C4-2B (cell line): ENCODE data around the gene SPCS3.
A peak's percentile ranks its signal among the peaks of the same experiment; 100 is the strongest.

Experiments used
- ZFX ChIP-seq: fragments of 450-650 bp; IDR thresholded peaks from 2 replicates; pipeline ENCODE4 v1.6.1; 2017
- TF ChIP-seq, protein P1 (sequence below): fragments of 450-650 bp; conservative IDR thresholded peaks from 2 replicates; pipeline ENCODE4 v1.5.1; 2017; ENCODE audit warnings: mild to moderate bottlenecking

DNA sequence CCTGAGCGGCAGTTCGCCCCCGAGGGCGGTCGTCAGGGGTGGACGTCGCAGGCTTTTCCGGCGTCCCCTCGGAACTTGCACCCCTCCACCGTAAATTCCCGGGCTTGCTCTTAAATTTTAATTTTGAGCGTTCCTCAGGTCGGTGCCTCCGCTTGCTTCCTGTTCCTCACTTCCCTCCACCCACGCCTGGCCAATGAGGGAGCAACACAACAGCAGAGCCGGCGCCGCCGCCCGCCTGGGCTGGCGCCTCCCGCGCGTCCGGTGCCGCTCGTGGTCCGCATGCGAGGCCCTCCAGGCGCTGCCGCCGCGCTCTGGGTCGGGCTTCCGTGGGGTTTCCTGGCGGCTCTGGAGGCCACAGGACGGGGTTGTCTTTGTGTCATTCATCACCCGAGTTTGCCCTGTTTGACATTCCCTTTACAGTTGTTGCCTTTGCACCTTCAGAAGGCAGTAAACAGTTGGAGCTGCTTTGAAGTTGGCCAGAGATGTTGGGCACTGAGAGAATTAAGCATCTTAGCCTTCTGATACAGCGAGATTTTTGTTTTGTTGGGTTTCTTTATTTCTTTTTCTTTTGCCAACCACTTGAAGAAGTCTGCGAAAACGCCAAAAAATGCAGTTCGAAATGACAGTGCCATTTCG is 692 bp downstream of the SPCS3 start:
- TF ChIP-seq, protein P1, sequence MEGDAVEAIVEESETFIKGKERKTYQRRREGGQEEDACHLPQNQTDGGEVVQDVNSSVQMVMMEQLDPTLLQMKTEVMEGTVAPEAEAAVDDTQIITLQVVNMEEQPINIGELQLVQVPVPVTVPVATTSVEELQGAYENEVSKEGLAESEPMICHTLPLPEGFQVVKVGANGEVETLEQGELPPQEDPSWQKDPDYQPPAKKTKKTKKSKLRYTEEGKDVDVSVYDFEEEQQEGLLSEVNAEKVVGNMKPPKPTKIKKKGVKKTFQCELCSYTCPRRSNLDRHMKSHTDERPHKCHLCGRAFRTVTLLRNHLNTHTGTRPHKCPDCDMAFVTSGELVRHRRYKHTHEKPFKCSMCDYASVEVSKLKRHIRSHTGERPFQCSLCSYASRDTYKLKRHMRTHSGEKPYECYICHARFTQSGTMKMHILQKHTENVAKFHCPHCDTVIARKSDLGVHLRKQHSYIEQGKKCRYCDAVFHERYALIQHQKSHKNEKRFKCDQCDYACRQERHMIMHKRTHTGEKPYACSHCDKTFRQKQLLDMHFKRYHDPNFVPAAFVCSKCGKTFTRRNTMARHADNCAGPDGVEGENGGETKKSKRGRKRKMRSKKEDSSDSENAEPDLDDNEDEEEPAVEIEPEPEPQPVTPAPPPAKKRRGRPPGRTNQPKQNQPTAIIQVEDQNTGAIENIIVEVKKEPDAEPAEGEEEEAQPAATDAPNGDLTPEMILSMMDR: no peak
- peak; percentile 56 for TF ChIP-seq ZFX
